GM21367 (cell line): ENCODE measurements around the gene WFS1.
A peak's percentile ranks its signal among the peaks of the same experiment; 100 is the strongest.

Experiments
- ATAC-seq: cut with Tn5 transposase; IDR thresholded peaks from one replicate; pipeline ENCODE4 v1.9.1; 2021; ENCODE audit not compliant: unreplicated experiment

Gene WFS1

GRCh38 chr4:6258026-6258360, 11.7 kb upstream of the WFS1 start:
- ATAC-seq: no peak

GRCh38 chr4:6258741-6259140, 10.9 kb upstream of the WFS1 start:
- ATAC-seq: no peak

GRCh38 chr4:6259886-6260285, 9.8 kb upstream of the WFS1 start:
- no peak for ATAC-seq

- no peak for ATAC-seq
Measured at GRCh38 chr4:6262176-6262575, 7.5 kb upstream of the WFS1 start.

GRCh38 chr4:6262847-6263487, 6.7 kb upstream of the WFS1 start:
- no peak for ATAC-seq

- ATAC-seq: no peak
Measured at GRCh38 chr4:6263526-6264224, 6.0 kb upstream of the WFS1 start.

GRCh38 chr4:6264225-6264540, 5.5 kb upstream of the WFS1 start:
- no peak for ATAC-seq

GRCh38 chr4:6265546-6265945, 4.1 kb upstream of the WFS1 start:
- ATAC-seq: no peak

- ATAC-seq: no peak
Measured at GRCh38 chr4:6267573-6267972, 2.1 kb upstream of the WFS1 start.

- peak; percentile 10 for ATAC-seq
Measured at GRCh38 chr4:6268650-6269615, 717 bp upstream of the WFS1 start.

GRCh38 chr4:6270636-6271121, 1.0 kb downstream of the WFS1 start:
- no peak for ATAC-seq

GRCh38 chr4:6271206-6271605, 1.6 kb downstream of the WFS1 start:
- no peak for ATAC-seq

- ATAC-seq: no peak
Measured at GRCh38 chr4:6271701-6272465, 2.2 kb downstream of the WFS1 start.

GRCh38 chr4:6272863-6273660, 3.4 kb downstream of the WFS1 start:
- ATAC-seq: no peak

- no peak for ATAC-seq
Measured at GRCh38 chr4:6273661-6273990, 4.0 kb downstream of the WFS1 start.

- no peak for ATAC-seq
Measured at GRCh38 chr4:6275351-6275750, 5.7 kb downstream of the WFS1 start.

GRCh38 chr4:6275898-6276806, 6.5 kb downstream of the WFS1 start:
- no peak for ATAC-seq

GRCh38 chr4:6277139-6277802, 7.6 kb downstream of the WFS1 start:
- ATAC-seq: no peak
